Lung (tissue), 12 donors: ENCODE measurements around the gene CASZ1. TPM values are rescaled to one million over a fixed set of nuclear protein-coding genes. Genes with fewer than 3 reads are reported as not detected.

ENCODE experiments used
- ATAC-seq: fragments of 200-7000 bp; cut with Tn5 transposase; one replicate; pipeline ENCODE4 v1.9.1; 2020; ENCODE audit warnings: moderate number of reproducible peaks; ENCODE audit not compliant: insufficient read depth, low FRiP score
- DNase-seq, 3 donors: peaks; one replicate each; pipeline ENCODE4 v3.0.0-alpha.2; 2013 to 2017
- H3K27ac ChIP-seq, 2 donors: one replicate each; pipeline ENCODE4 v1.5.1; 2013; ENCODE audit warnings: mild to moderate bottlenecking in 2 of 2, moderate library complexity in 2 of 2, control low read depth in 1 of 2, inconsistent platforms in 1 of 2, low read depth in 1 of 2, low read length in 1 of 2
- H3K27me3 ChIP-seq, 3 donors: one replicate each; pipeline ENCODE4 v1.5.1; 2013; ENCODE audit warnings: low read length in 2 of 3; ENCODE audit not compliant: control insufficient read depth in 3 of 3, insufficient read depth in 3 of 3
- H3K36me3 ChIP-seq, 4 donors: one replicate each; pipeline ENCODE4 v1.5.1; 2013; ENCODE audit warnings: low read length in 4 of 4, mild to moderate bottlenecking in 1 of 4, moderate library complexity in 1 of 4; ENCODE audit not compliant: control insufficient read depth in 4 of 4, insufficient read depth in 4 of 4
- H3K4me1 ChIP-seq, 5 donors: one replicate each; pipeline ENCODE4 v1.5.1; 2013; ENCODE audit warnings: low read length in 5 of 5, mild to moderate bottlenecking in 2 of 5, moderate library complexity in 1 of 5; ENCODE audit not compliant: control insufficient read depth in 5 of 5, insufficient read depth in 5 of 5
- H3K4me3 ChIP-seq: one replicate; pipeline ENCODE4 v1.5.1; 2013; ENCODE audit warnings: mild to moderate bottlenecking, control low read depth, moderate library complexity
- H3K9ac ChIP-seq, 2 donors: one replicate each; pipeline ENCODE4 v1.5.1; 2013; ENCODE audit warnings: low read length in 2 of 2, control low read depth in 1 of 2; ENCODE audit not compliant: insufficient read depth in 1 of 2
- H3K9me3 ChIP-seq, 4 donors: one replicate each; pipeline ENCODE4 v1.5.1; 2013; ENCODE audit warnings: low read length in 3 of 4, mild to moderate bottlenecking in 1 of 4, moderate library complexity in 1 of 4; ENCODE audit not compliant: control insufficient read depth in 4 of 4, insufficient read depth in 3 of 4
- CTCF ChIP-seq: IDR thresholded peaks from 2 replicates; pipeline ENCODE4 v1.5.1; 2012; ENCODE audit warnings: mild to moderate bottlenecking; ENCODE audit errors: control extremely low read depth, extremely low read depth
- WGBS, 2 donors: extraction: QIAGEN DNeasy Blood & Tissue Kit; methylation state at CpG; one replicate each; pipeline ENCODE4 v1.1.7; 2013; 5-methylcytosine and 5-hydroxymethylcytosine counted together
- polyA plus RNA-seq, 2 donors: library from polyadenylated mRNA; stranded (reverse); fragments of 200-250 nt; gene quantifications; one replicate each; pipeline ENCODE4 v1.2.1, GENCODE V29; 2013
- total RNA-seq, 2 donors: library from RNA; depleted of rRNA in 1 of 2; stranded (reverse); fragments of >200 nt in 1 of 2; gene quantifications; one replicate each; pipeline ENCODE4 v1.2.1, GENCODE V29; 2014 to 2021
- donor health status: control.
- donor health status: control.
- donor health status: Bipolar disorder and iron deficiency.
- donor health status: healthy.
- donor health status: DM: yes; HTN: yes; CAD: no.

The CASZ1 gene
- total and polyA plus RNA-seq, 4 donors = 10.3 to 69.9 (median 40.5) TPM

- DNase-seq (peak in 1 of 3 donors; percentile 22), ATAC-seq (no peak)
- Histone ChIP-seq H3K27me3 (peaks cover 0 to 6% (median 0%) of the 10 kb centered on the region in 3 donors), H3K27ac (peak overlapping the region in 1 of 2 donors; percentile 21), H3K9ac (no peak overlapping the region), H3K36me3 (peaks cover 0 to 77% (median 0%) of the 10 kb centered on the region in 4 donors), H3K4me1 (peaks cover 0 to 21% (median 2%) of the 10 kb centered on the region in 5 donors), H3K9me3 (peaks cover 0 to 7% (median 0%) of the 10 kb centered on the region in 4 donors), H3K4me3 (no peak overlapping the region)
- WGBS, 2 donors = 89 to 90% methylated on average over 17 of the region's 17 CpGs
- TF ChIP-seq CTCF = no peak
Observed at GRCh38 chr1:10643607-10644306, 152.7 kb downstream of the CASZ1 start.

- Histone ChIP-seq H3K4me3 (no peak overlapping the region), H3K27me3 (peaks cover 0 to 11% (median 0%) of the 10 kb centered on the region in 3 donors), H3K9me3 (peaks cover 0 to 7% (median 0%) of the 10 kb centered on the region in 4 donors), H3K27ac (peak overlapping the region in 1 of 2 donors; percentile 12), H3K4me1 (peaks cover 0 to 24% (median 5%) of the 10 kb centered on the region in 5 donors), H3K36me3 (peaks cover 0 to 71% (median 0%) of the 10 kb centered on the region in 4 donors), H3K9ac (no peak overlapping the region)
- WGBS, 2 donors = 79 to 81% methylated on average over 23 to 31 of the region's 31 CpGs
- DNase-seq (no peak), ATAC-seq (no peak)
- no peak for TF ChIP-seq CTCF
Observed at GRCh38 chr1:10642403-10643080, 153.9 kb downstream of the CASZ1 start.

- ATAC-seq (no peak), DNase-seq (no peak)
- H3K36me3 ChIP-seq = peaks cover 0 to 71% (median 0%) of the 10 kb centered on the region in 4 donors
- H3K4me3 ChIP-seq = no peak overlapping the region
- H3K4me1 ChIP-seq = peaks cover 0 to 30% (median 5%) of the 10 kb centered on the region in 5 donors
- TF ChIP-seq CTCF = no peak
- WGBS, 2 donors = 88 to 91% methylated on average over 24 of the region's 24 CpGs
- no peak overlapping the region for H3K9ac ChIP-seq
- peaks cover 0 to 7% (median 0%) of the 10 kb centered on the region in 4 donors for H3K9me3 ChIP-seq
- peaks cover 0 to 11% (median 0%) of the 10 kb centered on the region in 3 donors for H3K27me3 ChIP-seq
- no peak overlapping the region for H3K27ac ChIP-seq
Observed at GRCh38 chr1:10641976-10642375, 154.5 kb downstream of the CASZ1 start.
